Mammary epithelial cell (primary cell): ENCODE results near the gene TLR8.

Experiments used
- EZH2 ChIP-seq: IDR thresholded peaks from 2 replicates; pipeline ENCODE4 v1.6.1; 2012; ENCODE audit warnings: low read length, inconsistent platforms, borderline replicate concordance
- TF ChIP-seq, protein P1 (sequence below), 2 donors: IDR thresholded peaks in 1 of 2; conservative IDR thresholded peaks in 1 of 2; 2 replicates each; pipeline ENCODE4 v1.5.1; 2011 to 2012; ENCODE audit warnings: inconsistent platforms in 2 of 2, low read length in 2 of 2, mild to moderate bottlenecking in 2 of 2, control low read depth in 1 of 2, low read depth in 1 of 2; ENCODE audit not compliant: insufficient read depth in 1 of 2; ENCODE audit errors: extremely low read depth in 1 of 2

- TF ChIP-seq EZH2, result no peak
- TF ChIP-seq, protein P1, sequence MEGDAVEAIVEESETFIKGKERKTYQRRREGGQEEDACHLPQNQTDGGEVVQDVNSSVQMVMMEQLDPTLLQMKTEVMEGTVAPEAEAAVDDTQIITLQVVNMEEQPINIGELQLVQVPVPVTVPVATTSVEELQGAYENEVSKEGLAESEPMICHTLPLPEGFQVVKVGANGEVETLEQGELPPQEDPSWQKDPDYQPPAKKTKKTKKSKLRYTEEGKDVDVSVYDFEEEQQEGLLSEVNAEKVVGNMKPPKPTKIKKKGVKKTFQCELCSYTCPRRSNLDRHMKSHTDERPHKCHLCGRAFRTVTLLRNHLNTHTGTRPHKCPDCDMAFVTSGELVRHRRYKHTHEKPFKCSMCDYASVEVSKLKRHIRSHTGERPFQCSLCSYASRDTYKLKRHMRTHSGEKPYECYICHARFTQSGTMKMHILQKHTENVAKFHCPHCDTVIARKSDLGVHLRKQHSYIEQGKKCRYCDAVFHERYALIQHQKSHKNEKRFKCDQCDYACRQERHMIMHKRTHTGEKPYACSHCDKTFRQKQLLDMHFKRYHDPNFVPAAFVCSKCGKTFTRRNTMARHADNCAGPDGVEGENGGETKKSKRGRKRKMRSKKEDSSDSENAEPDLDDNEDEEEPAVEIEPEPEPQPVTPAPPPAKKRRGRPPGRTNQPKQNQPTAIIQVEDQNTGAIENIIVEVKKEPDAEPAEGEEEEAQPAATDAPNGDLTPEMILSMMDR (conservative IDR thresholded peaks at IDR 0.05 in 1 of 2, IDR thresholded peaks at IDR 0.05 in 1 of 2; ENCODE audit: extremely low read depth in 1 of 2, insufficient read depth in 1 of 2, low read depth in 1 of 2, low read length in 2 of 2), result no peak
Observed at GRCh38 chrX:12919051-12919450, 12.6 kb downstream of the TLR8 start.
